ENCODE measurements around the gene PTPRN2.
"Not testable (repeated sequence)": the region's sequence is repeated elsewhere in the genome, so short reads cannot be mapped to it uniquely, and the experiment has no call there.

The PTPRN2 gene

GRCh38 chr7:158289231-158289630 is 298.4 kb downstream of the PTPRN2 start:
- DNase-seq = no peak

- DNase-seq = no peak
Measured at GRCh38 chr7:158286210-158286609, 301.4 kb downstream of the PTPRN2 start.

- no peak for DNase-seq
Measured at GRCh38 chr7:158285383-158285770, 302.2 kb downstream of the PTPRN2 start.

- no peak for DNase-seq
Measured at GRCh38 chr7:158284617-158285382, 302.8 kb downstream of the PTPRN2 start.

GRCh38 chr7:158284121-158284520 is 303.5 kb downstream of the PTPRN2 start:
- no peak for DNase-seq

- DNase-seq = no peak
Measured at GRCh38 chr7:158283016-158283974, 304.3 kb downstream of the PTPRN2 start.

GRCh38 chr7:158282461-158283001 is 305.1 kb downstream of the PTPRN2 start:
- DNase-seq = no peak

- DNase-seq = no peak
Measured at GRCh38 chr7:158281441-158281840, 306.2 kb downstream of the PTPRN2 start.

GRCh38 chr7:158280448-158281144 is 307.0 kb downstream of the PTPRN2 start:
- DNase-seq = no peak

- no peak for DNase-seq
Measured at GRCh38 chr7:158279539-158280447, 307.8 kb downstream of the PTPRN2 start.

GRCh38 chr7:158278745-158279320 is 308.8 kb downstream of the PTPRN2 start:
- DNase-seq = no peak

- DNase-seq = no peak
Measured at GRCh38 chr7:158277219-158278141, 310.1 kb downstream of the PTPRN2 start.

- DNase-seq = no peak
Measured at GRCh38 chr7:158276414-158277218, 311.0 kb downstream of the PTPRN2 start.

- no peak for DNase-seq
Measured at GRCh38 chr7:158275711-158276413, 311.8 kb downstream of the PTPRN2 start.

GRCh38 chr7:158274996-158275395 is 312.6 kb downstream of the PTPRN2 start:
- no peak for DNase-seq

GRCh38 chr7:158274404-158274811 is 313.2 kb downstream of the PTPRN2 start:
- no peak for DNase-seq

- DNase-seq = not testable (repeated sequence)
Measured at GRCh38 chr7:158273756-158274342, 313.8 kb downstream of the PTPRN2 start.

- DNase-seq = no peak
Measured at GRCh38 chr7:158273138-158273651, 314.4 kb downstream of the PTPRN2 start.

All from NCI-H524 (cell line).